HG03575 (cell line): Measurements from ENCODE around the gene INTS4.
"Not testable (repeated sequence)": the region's sequence is repeated elsewhere in the genome, so short reads cannot be mapped to it uniquely, and the experiment has no call there.

Experiments
- ATAC-seq: cut with Tn5 transposase; IDR thresholded peaks from one replicate; pipeline ENCODE4 v1.9.1; 2021; ENCODE audit not compliant: unreplicated experiment, insufficient number of reproducible peaks, low FRiP score; ENCODE audit errors: extremely low read depth

Gene INTS4

DNA sequence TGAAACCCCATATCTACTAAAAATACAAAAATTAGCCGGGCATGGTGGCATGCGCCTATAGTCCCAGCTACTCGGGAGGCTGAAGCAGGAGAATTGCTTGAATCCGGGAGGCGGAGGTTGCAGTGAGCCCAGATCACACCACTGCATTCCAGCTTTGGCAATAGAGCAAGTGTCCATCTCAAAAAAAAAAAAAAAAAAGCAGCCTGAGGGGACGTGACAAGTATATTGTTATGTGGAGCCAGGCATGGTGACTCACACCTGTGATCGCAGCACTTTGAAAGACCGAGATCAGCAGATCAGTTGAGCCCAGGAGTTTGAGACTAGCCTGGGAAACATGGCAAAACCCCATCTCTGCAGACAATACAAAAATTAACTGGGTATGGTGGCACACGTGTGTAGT, 34.0 kb upstream of the INTS4 start:
- ATAC-seq: not testable (repeated sequence)

DNA sequence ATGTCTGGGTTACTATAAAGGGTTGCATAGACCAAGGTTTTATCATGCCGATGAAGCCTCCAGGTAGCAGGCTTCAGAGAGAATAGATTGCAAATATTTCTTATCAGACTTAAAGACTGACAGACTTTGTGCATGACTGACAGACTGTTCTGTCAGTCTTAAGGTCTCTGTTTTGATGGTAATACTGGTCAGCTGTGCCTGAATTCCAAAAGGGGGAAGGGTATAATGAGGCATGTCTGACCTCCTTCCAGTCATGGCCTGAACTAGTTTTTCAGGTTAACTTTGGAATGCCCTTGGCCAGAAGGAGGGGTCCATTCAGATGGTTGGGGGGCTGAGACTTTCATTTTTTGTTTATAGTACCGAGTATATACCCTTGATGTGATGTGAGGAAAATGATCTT, 33.3 kb upstream of the INTS4 start:
- ATAC-seq: no peak

DNA sequence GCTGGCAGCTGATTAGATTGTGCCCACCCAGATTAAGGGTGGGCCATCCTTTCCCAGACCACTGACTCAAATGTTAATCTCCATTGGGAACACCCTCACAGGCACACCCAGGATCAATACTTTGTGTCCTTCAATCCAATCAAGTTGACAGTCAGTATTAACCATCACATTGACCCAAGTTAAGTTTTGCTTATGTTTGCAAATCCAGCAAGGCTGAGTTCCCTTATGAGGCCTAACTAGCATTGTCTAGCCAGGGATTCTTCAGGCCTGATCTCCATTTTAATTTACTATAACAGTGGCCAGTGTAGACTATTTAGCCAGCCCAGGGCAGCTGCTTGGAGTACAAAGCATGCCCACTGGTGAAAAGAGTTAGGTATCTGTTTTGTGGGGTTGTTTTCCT, 30.9 kb upstream of the INTS4 start:
- ATAC-seq: no peak

DNA sequence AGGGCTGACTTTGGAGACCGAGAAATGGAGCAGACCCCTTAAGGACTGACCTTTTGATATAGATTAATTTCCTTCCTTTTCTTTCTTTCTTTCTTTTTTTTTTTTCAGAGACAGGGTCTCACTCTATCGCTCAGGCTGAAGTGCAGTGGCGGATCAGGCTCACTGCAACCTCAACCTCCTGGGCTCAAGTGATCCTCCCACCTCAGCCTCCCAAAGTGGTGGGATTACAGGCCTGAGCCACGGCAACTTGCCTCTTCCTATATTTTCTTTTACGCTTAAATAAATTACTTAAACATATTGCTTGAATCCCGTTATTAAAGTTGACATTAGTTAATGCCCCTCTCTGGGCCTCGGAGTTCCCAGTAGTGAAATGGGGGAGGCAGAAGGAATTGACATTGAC, 29.0 kb upstream of the INTS4 start:
- ATAC-seq: no peak

DNA sequence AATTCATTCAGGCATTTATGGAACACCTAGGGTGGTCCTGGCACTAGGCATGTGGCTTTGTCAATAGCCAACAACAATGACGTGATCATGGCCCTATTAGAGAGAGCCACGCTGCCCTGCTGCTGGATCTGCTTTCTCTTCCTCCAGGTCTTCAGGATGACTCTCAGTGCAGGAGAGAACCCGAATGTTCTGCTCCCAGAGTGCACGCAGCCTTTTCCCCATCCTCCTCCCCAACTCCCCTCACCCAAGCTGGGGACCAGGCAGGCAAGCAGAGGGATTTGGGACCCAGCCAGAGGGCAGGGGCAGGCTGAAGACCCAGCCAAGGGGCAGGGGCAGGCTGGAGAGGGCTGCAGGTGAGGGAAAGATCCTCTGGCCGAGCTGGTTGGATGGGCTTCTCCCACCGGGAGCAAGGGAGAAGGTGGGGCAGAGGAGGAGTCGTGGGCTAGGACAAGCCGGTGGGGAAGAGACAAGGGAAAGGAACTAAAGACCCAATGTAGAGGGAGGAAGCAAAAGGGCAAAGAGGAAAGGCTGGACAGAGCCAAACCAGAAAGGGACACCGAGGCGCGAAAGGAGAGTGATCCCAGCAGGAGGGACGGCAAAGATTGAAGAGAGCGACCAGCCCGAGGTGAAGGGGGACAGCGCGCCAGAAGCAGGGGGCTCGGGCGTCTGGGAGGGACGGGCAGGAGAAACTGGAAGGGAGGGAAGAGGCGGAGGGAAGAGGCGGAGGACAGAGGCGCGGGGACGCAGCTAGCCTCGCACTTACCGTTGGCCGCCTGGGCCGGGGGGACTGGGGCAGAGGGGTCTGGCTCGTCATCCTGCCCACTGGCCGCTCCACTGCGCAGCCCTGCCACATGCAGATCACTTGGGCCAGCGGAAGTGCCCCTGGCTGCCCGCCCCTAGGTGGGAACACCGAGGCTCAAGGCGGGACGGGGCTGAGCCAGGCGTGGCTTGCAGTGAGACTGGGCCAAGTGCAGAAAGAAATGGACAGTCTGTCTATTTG, 28.2 kb upstream of the INTS4 start, which contains the start of gene KCTD14:
TSS of gene KCTD14 (minus strand) at position 880 of the 1,000 bp plus-strand sequence. CDS start at position 853, 27 bp downstream.
- no peak for ATAC-seq

DNA sequence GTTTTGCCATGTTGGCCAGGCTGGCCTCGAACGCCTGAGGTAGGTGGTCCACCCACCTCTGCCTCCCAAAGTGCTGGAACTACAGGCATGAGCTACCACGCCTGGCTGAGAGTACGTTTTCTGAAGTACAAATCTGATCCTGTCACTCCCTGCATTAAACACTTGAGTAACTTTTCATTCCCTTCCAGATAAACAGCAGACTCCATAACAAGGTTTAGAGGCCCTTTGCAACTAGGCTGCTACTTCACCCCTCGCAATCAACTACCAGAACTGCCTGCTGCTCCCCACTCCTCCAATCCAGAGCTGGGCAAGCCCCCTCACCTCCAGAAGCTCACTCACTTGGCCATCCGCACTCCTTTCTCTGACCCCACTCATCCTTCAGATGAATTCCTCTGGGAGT, 27.1 kb upstream of the INTS4 start:
- ATAC-seq: no peak

DNA sequence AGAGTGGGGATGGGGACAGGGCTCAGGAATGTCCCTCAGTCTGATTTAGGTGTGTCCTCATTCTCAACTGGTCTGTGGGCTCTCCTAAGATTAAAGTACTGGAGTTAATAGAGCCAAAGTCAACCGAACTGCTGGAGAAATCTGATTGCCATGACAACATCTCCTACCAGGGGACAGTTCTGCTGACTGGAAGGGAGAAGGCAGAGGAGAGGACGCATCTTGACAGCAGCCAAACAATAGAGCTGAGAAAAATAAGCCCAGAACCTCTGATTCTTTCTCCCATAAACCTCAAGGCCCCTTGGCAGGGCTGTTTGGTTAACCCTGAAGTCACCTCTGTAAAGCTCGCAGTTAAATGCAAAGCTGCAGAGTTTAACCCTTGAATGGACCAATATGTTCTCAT, 25.8 kb upstream of the INTS4 start:
- no peak for ATAC-seq

DNA sequence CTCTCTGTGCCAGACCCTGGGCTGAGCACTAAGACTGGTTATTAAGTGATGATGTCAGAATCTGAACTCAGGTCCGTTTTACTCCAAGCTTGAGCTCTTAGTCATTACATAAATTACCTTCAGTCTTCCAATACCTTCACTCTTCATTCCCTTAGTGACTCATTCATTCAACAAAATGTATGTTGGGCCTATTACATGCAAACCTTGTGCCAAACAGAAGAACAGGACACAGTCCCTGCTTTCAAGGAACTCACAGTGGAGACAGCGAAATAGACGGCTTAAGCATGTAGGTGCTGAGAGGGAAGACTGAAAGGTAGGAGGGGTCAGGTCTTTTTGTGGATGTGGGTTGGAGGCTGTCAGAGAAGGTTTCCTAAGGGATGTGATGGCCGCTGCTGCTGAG, 25.3 kb upstream of the INTS4 start:
- no peak for ATAC-seq

DNA sequence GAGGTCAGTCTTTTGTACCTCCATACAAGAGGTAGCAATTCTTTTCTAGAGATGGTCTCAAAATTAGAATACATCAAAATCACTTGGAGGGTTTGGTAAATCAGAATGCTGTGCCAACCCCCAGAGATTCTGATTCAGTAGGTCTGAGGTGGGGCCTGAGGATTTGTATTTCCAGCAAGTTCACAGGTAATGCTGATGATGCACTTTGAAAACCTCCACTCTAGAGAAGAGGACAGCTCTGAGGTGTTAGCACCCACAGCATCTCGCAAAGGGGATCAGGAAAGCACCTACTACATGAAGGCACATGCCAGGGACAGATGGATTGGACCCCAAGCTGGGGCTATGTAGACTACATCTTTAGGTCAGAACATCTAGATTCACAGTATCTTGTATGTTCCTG, 21.4 kb upstream of the INTS4 start:
- no peak for ATAC-seq

DNA sequence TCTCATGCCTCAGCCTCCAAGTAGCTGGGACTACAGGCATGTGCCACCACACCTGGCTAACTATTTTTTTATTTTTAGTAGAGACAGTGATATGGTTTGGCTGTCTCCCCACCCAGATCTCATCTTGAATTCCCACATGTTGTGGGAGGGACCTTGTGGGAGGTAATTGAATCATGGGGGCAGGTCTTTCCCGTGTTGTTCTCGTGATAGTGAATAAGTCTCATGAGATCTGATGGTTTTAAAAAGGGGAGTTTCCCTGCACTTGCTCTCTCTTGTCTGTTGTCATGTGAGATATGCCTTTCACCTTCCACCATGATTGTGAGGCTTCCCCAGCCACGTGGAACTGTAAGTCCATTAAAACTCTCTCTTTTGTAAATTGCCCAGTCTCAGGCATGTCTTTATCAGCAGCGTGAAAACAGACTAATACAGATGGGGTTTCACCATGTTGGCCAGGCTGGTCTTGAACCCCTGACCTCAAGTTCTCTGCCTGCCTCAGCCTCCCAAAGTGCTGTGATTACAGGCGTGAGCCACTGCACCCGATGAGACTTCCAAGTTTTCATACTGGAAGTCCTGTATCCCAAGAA, 20.6 kb upstream of the INTS4 start:
- ATAC-seq: not testable (repeated sequence)

DNA sequence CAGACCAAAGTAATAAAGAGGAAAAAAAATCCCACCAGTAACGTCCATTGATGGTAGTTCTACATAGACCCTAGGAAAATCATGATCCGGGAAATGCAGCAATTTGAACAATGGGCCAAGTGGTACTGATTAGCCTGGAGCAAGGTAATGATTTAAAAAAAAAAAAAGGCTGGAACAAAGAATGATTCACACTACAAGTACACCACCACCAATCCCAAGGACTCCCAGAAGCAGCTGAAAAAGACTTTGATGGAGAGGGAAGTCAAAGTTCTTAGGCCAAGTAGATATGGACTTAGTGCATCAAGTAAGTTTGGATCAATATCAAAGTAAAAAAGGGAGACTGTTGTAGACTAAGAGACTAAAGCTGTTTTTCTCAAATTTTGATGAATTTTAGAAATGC, 16.8 kb upstream of the INTS4 start:
- no peak for ATAC-seq

DNA sequence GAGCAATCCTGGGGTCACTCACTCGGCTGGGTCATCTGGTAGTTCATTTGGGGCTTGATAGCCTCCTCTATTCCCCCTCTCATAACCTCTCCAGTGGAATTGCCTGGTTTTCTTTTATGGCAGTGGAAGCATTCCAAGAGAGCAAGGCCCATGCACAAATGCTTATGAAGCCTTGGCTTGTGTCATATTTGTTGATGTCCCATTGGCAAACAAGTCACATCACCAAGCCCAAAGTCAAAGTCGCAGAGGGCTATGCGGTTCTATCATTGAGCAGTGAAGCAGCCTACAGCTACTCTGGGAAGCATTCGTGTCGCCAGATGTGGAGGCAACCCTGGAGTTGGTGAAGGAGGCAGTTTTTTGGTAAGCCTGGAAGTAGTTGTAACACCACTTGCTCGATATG, 16.3 kb upstream of the INTS4 start:
- ATAC-seq: no peak

DNA sequence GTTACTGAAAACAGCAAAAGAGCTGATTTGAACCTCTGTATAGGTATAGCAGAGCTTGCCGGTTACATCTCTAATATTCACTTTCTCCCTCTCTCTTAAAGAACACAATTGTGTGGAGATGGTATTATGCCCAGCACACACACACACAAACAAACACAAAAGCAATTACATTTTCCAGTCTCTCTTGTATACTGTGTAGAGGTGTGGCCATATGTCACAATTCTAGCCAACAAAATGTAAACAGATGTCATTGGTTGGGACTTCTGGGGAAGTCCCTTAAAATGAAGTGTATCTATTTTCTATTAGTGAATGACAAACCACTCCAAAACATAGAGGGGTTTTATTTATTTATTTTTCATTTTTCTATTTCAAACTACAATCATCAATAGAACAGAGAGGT, 15.8 kb upstream of the INTS4 start:
- no peak for ATAC-seq

DNA sequence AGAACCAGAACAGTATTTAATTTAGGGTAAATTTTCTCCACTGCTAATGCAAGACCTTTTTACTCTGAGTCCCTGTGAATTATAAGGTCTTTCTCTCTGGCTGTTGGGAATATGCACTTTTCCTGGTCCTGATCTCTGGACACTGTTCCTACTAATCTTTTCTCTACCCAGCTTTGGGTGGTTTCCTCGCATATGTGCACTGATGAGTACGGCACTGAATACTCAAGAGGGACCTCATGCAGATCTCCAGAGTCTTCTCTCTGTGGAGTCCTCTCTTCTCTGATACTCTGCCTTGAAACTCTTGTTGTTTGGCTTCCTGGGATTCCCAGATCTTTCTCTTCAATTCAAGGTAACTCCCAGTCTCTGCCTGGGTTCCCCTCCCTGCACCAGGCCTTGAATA, 14.6 kb upstream of the INTS4 start:
- no peak for ATAC-seq

DNA sequence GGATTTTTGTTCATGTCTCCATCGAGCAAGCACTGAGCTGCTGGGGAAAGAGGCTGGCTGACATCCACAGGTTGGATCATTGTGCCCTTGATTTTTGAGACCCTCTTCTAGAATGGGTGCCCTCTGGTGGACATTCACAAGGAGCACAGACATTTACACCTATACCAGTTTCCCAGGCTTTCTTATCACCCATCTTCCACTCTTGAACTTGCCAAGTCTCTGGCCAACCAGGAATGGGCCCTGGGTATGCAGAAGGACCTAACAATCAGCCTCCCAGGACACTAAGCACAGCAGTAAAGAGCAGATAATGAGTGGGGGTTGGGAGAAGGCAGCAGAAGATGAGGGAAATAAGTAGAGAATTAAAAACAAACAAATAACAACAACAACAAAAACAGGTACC, 5.7 kb upstream of the INTS4 start:
- ATAC-seq: no peak

DNA sequence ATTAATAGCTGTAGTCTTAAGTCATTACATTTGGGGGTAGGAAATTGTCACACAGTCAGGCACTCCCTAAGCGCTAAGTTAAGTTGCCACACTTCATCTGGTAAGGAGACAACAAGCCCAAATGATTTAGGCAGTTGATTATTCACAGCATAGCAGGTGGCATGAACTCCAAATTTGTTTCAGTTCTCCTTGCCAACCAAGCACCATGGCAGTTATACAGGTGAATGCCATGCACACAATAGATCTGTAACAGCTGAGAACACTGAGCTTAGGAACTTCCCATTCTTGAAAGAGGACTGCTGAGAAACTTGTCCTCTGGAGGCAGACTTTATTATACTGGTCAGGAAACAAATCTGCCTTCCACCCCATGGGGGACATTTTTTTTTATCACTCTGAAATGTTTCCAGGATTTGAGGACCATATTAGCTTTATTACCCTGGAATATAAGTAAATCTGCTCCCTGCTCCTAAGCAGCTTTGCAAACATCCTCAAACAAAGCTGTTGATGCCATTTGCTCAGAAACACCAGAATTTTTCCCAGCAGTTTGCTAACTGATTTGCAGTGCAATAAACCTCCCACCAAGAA, 5.1 kb upstream of the INTS4 start:
- no peak for ATAC-seq

DNA sequence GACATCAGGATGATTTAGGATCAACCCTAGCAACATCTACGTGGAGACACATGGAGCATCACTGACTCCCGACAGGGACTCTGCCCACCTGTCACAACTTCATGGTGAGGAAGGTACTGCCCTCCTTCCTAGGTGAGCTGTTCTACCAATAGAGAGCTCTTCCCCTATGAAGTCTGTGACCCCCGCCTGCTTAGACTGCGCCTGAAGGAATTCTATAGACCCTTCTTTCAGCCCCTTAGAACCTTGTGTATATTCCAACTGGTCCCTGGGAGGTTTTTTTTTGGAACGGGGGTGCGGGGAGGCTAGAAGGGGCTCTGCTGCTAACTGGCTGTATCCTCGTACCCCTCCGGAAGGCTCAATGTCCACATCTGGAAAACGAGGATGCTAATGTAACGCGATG, 566 bp downstream of the INTS4 start:
- no peak for ATAC-seq

DNA sequence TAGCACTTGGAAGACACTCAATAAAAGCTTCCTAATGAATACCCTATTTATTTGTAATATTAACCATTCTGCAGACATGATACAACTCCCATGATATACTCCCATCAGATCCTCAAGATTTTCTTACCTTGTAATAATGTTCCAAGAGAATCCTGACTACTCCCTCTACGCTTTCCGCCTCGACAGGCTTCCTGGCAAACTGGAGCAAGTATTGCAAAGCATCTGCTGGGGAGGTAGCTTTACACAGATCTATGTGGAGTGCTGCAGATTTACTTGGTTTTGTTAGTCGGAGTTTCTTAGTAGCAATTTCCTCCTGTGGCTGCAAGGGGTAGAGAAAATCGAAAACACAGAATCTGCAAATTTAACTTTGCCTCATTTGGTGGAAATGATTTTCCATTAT, 3.5 kb downstream of the INTS4 start:
- ATAC-seq: no peak

DNA sequence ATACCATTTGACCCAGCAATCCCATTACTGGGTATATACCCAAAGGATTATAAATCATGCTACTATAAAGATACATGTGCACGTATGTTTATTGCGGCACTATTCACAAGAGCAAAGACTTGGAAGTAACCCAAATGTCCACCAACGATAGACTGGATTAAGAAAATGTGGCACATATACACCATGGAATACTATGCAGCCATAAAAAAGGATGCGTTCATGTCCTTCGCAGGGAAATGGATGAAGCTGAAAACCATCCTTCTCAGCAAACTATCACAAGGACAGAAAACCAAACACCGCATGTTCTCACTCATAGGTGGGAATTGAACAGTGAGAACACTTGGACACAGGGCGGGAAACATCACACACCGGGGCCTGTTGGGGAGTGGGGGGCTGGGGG, 8.0 kb downstream of the INTS4 start:
- not testable (repeated sequence) for ATAC-seq

DNA sequence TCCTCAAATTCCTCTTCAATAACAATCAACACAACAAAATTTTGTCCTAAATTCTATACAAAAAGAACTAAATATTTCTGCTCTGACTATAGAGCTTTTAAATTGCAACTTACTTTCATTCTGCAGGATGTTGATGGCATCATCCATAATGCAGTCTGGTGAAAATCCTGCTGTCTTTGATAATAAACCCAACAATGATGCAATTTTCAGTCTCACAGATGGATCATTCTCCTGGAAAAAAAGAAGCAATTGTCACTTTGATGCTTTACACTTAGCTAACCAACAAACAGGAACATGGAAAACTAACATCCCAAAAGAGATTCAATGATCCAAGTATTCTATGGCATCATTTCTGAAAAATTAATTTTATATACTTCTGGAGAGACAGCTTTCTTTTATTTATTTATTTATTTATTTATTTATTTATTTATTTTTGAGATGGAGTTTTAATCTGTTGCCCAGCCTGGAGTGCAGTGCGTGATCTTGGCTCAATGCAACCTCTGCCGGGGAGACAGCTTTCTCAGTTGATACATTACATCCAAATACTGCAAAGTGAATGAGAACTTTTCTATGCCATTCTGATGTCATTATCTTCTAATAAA, 13.0 kb downstream of the INTS4 start:
- ATAC-seq: no peak
